HG02642 (cell line): Measurements from ENCODE around the gene SOX5.

ENCODE experiments used
- ATAC-seq: cut with Tn5 transposase; IDR thresholded peaks from one replicate; pipeline ENCODE4 v1.9.1; 2021; ENCODE audit warnings: mild to moderate bottlenecking; ENCODE audit not compliant: unreplicated experiment, poor library complexity

The SOX5 gene

GRCh38 chr12:23631786-23632377 is 317.6 kb downstream of the SOX5 start:
- no peak for ATAC-seq

GRCh38 chr12:23630524-23630923 is 318.9 kb downstream of the SOX5 start:
- ATAC-seq = no peak

GRCh38 chr12:23628806-23629205 is 320.7 kb downstream of the SOX5 start:
- ATAC-seq = no peak

- ATAC-seq = no peak
These were observed 322.7 kb downstream of the SOX5 start for GRCh38 chr12:23626791-23627190.

- ATAC-seq = no peak
These were observed 327.6 kb downstream of the SOX5 start for GRCh38 chr12:23621900-23622299.

GRCh38 chr12:23618718-23619117 is 330.8 kb downstream of the SOX5 start:
- ATAC-seq = no peak

GRCh38 chr12:23617749-23618148 is 331.7 kb downstream of the SOX5 start:
- no peak for ATAC-seq

GRCh38 chr12:23614280-23614679 is 335.2 kb downstream of the SOX5 start:
- no peak for ATAC-seq

- ATAC-seq = no peak
These were observed 338.1 kb downstream of the SOX5 start for GRCh38 chr12:23611320-23611719.

GRCh38 chr12:23600919-23601318 is 348.6 kb downstream of the SOX5 start:
- ATAC-seq = no peak

- no peak for ATAC-seq
These were observed 352.9 kb downstream of the SOX5 start for GRCh38 chr12:23596568-23596967.

GRCh38 chr12:23587833-23588559 is 361.5 kb downstream of the SOX5 start:
- ATAC-seq = no peak

- ATAC-seq = no peak
These were observed 363.7 kb downstream of the SOX5 start for GRCh38 chr12:23585782-23586163.

- ATAC-seq = no peak
These were observed 364.2 kb downstream of the SOX5 start for GRCh38 chr12:23585156-23585781.

- ATAC-seq = no peak
These were observed 367.6 kb downstream of the SOX5 start for GRCh38 chr12:23581913-23582312.

GRCh38 chr12:23579257-23579656 is 370.2 kb downstream of the SOX5 start:
- ATAC-seq = no peak

GRCh38 chr12:23576372-23576771 is 373.1 kb downstream of the SOX5 start:
- ATAC-seq = peak; percentile 78

- no peak for ATAC-seq
These were observed 380.1 kb downstream of the SOX5 start for GRCh38 chr12:23569356-23569755.

GRCh38 chr12:23566133-23566532 is 383.3 kb downstream of the SOX5 start:
- no peak for ATAC-seq

- no peak for ATAC-seq
These were observed 384.9 kb downstream of the SOX5 start for GRCh38 chr12:23564451-23565152.
